Daoy (cell line): ENCODE results near the gene GRIA4. TPM values are rescaled to one million over a fixed set of nuclear protein-coding genes. Genes with fewer than 3 reads are reported as not detected.
"Not testable (repeated sequence)": the region's sequence is repeated elsewhere in the genome, so short reads cannot be mapped to it uniquely, and the experiment has no call there.

Source experiments
- DNase-seq: peaks from one replicate; pipeline ENCODE4 v3.0.0-alpha.2; 2015; ENCODE audit warnings: low read depth
- total RNA-seq: library from RNA; depleted of rRNA; stranded (reverse); fragments of >200 nt; shearing (Covaris generic); gene quantifications from 2 replicates; pipeline ENCODE4 v1.2.3, GENCODE V29; 2014

Gene GRIA4
- total RNA-seq, 1 experiment from 2014 or later: 1.5 TPM

- DNase-seq: no peak
These were observed 391.6 kb downstream of the GRIA4 start for GRCh38 chr11:106001304-106002012.

- DNase-seq: not testable (repeated sequence)
These were observed 393.2 kb downstream of the GRIA4 start for GRCh38 chr11:106003094-106003493.

- no peak for DNase-seq
These were observed 401.6 kb downstream of the GRIA4 start for GRCh38 chr11:106011481-106011880.

- peak; percentile 41 for DNase-seq
These were observed 402.9 kb downstream of the GRIA4 start for GRCh38 chr11:106012744-106013143.

GRCh38 chr11:106014035-106014434 lies 404.2 kb downstream of the GRIA4 start:
- no peak for DNase-seq

GRCh38 chr11:106014620-106015019 lies 404.7 kb downstream of the GRIA4 start:
- no peak for DNase-seq

- no peak for DNase-seq
These were observed 405.2 kb downstream of the GRIA4 start for GRCh38 chr11:106015066-106015465.

GRCh38 chr11:106017093-106017492 lies 407.2 kb downstream of the GRIA4 start:
- no peak for DNase-seq

- no peak for DNase-seq
These were observed 411.5 kb downstream of the GRIA4 start for GRCh38 chr11:106021181-106021966.

- DNase-seq: peak; percentile 98
These were observed 412.3 kb downstream of the GRIA4 start, which contains the start of gene MSANTD4 for GRCh38 chr11:106021967-106022794. Gene MSANTD4, minus strand, starts transcription at chr11:106022240. Its CDS starts 11,323 bp downstream, at chr11:106010917.

- DNase-seq: no peak
These were observed 413.0 kb downstream of the GRIA4 start for GRCh38 chr11:106022795-106023275.

- no peak for DNase-seq
These were observed 420.7 kb downstream of the GRIA4 start for GRCh38 chr11:106030609-106031008.

- no peak for DNase-seq
These were observed 421.4 kb downstream of the GRIA4 start for GRCh38 chr11:106031202-106031810.
